Endothelial cell of umbilical vein (primary cell): Measurements from ENCODE around the gene PLEKHA7. TPM values are rescaled to one million over a fixed set of nuclear protein-coding genes. Genes with fewer than 3 reads are reported as not detected.
A peak's percentile ranks its signal among the peaks of the same experiment; 100 is the strongest.

Experiments
- BruUV-seq: library from RNA; stranded (reverse); fragments of 400-500 nt; replicated peaks from 2 replicates; lab custom pipeline; 2021; lab: Mats Ljungman, UMichigan
- CTCF ChIA-PET: fragments of 300-600, 350-600 bp; sonication (Branson Sonifier 250); formaldehyde crosslinking; loops from one replicate; lab custom pipeline; 2021; ENCODE audit warnings: antibody characterized with exemption, inconsistent platforms; lab: Charles Lee
- POLR2A ChIA-PET: fragments of 300-600, 350-600 bp; sonication (Branson Sonifier 250); formaldehyde crosslinking; loops from one replicate; lab custom pipeline; 2021; ENCODE audit warnings: antibody characterized with exemption, inconsistent platforms; lab: Charles Lee
- DNase-seq: peaks from one replicate; pipeline ENCODE4 v3.0.0-alpha.2; 2011; ENCODE audit warnings: low read depth, low spot score
- FAIRE-seq: peaks from 2 replicates; lab custom pipeline; 2011; peaks lifted over from hg19 to GRCh38; lab: Jason Lieb, UNC
- H2AFZ ChIP-seq: 2 replicates; pipeline ENCODE4 v1.6.0; 2012; ENCODE audit warnings: low read depth, low read length, control low read depth, inconsistent platforms
- H3K27ac ChIP-seq: 2 replicates; pipeline ENCODE4 v1.5.1; 2011; ENCODE audit warnings: low read depth, mild to moderate bottlenecking, control low read depth, low read length, moderate library complexity; ENCODE audit not compliant: insufficient read depth
- H3K27me3 ChIP-seq, 2 experiments: 2 replicates each; pipeline versions ENCODE4 v1.6.0 to v1.6.1; 2011; ENCODE audit warnings: low read length in 2 of 2, mixed read lengths in 1 of 2; ENCODE audit not compliant: control insufficient read depth in 2 of 2, insufficient read depth in 2 of 2
- H3K36me3 ChIP-seq, 2 experiments: 2 replicates in 1 of 2; 3 replicates in 1 of 2; pipeline ENCODE4 v1.5.1; 2011; ENCODE audit warnings: low read length in 2 of 2, mild to moderate bottlenecking in 1 of 2, moderate library complexity in 1 of 2; ENCODE audit not compliant: control insufficient read depth in 2 of 2, insufficient read depth in 2 of 2; ENCODE audit errors: extremely low read depth in 1 of 2
- H3K4me1 ChIP-seq: 3 replicates; pipeline ENCODE4 v1.5.1; 2011; ENCODE audit warnings: mild to moderate bottlenecking, low read length; ENCODE audit not compliant: control insufficient read depth, insufficient read depth; ENCODE audit errors: extremely low read depth
- H3K4me2 ChIP-seq: 2 replicates; pipeline ENCODE4 v1.6.1; 2011; ENCODE audit warnings: low read length, control low read depth, mixed read lengths; ENCODE audit not compliant: insufficient read depth
- H3K4me3 ChIP-seq, 3 experiments: fragments of 200-600 bp in 1 of 3; sonication (generic), shearing (Covaris generic) in 1 of 3; replicated peaks in 1 of 3; 2 replicates each; pipeline ENCODE4 v1.5.1; 2011 to 2016; ENCODE audit warnings: control low read depth in 3 of 3, low read length in 3 of 3, mild to moderate bottlenecking in 2 of 3, inconsistent platforms in 1 of 3, low read depth in 1 of 3, moderate library complexity in 1 of 3; ENCODE audit not compliant: insufficient read depth in 1 of 3
- H3K79me2 ChIP-seq: 2 replicates; pipeline ENCODE4 v1.6.0; 2012; ENCODE audit warnings: low read length, inconsistent platforms; ENCODE audit not compliant: control insufficient read depth, insufficient read depth
- H3K9ac ChIP-seq: replicated peaks from 2 replicates; pipeline ENCODE3; 2011; ENCODE audit warnings: low read length, control low read depth; ENCODE audit not compliant: insufficient read depth; ENCODE audit errors: extremely low read depth
- H3K9me1 ChIP-seq: replicated peaks from 3 replicates; pipeline ENCODE4 v1.6.0; 2011; ENCODE audit warnings: mild to moderate bottlenecking, low read length; ENCODE audit not compliant: control insufficient read depth, insufficient read depth; ENCODE audit errors: extremely low read depth
- H3K9me3 ChIP-seq: replicated peaks from 2 replicates; pipeline ENCODE4 v1.5.1; 2012; ENCODE audit warnings: low read length, inconsistent platforms; ENCODE audit not compliant: control insufficient read depth, insufficient read depth
- H4K20me1 ChIP-seq: replicated peaks from 2 replicates; pipeline ENCODE3; 2011; ENCODE audit warnings: mild to moderate bottlenecking, low read length; ENCODE audit not compliant: control insufficient read depth, insufficient read depth; ENCODE audit errors: extremely low read depth
- CTCF ChIP-seq, 2 donors: IDR thresholded peaks; 1 replicate in 1 of 2; 2 replicates in 1 of 2; pipeline ENCODE4 v1.5.1; 2011; ENCODE audit warnings: low read length in 2 of 2, mild to moderate bottlenecking in 2 of 2, moderate library complexity in 2 of 2, control low read depth in 1 of 2, inconsistent platforms in 1 of 2, low read depth in 1 of 2; ENCODE audit not compliant: insufficient read depth in 1 of 2; ENCODE audit errors: extremely low read depth in 1 of 2
- FOS ChIP-seq: IDR thresholded peaks from 2 replicates; pipeline ENCODE4 v1.6.1; 2011; ENCODE audit warnings: mild to moderate bottlenecking, low read length, moderate library complexity, borderline replicate concordance; ENCODE audit not compliant: insufficient read depth
- GATA2 ChIP-seq: IDR thresholded peaks from 2 replicates; pipeline ENCODE4 v1.7.0; 2011; ENCODE audit warnings: low read depth, mild to moderate bottlenecking, moderate library complexity, mixed read lengths, low read length; ENCODE audit not compliant: insufficient read length, insufficient read depth
- MAX ChIP-seq: IDR thresholded peaks from 2 replicates; pipeline ENCODE4 v1.6.1; 2011; ENCODE audit not compliant: insufficient read depth, insufficient read length
- MYC ChIP-seq: IDR thresholded peaks from one replicate; pipeline ENCODE4 v1.6.1; 2011; ENCODE audit warnings: mild to moderate bottlenecking, low read depth, low read length
- POLR2A ChIP-seq: IDR thresholded peaks from 2 replicates; pipeline ENCODE4 v1.6.1; 2012; ENCODE audit warnings: low read depth, mild to moderate bottlenecking, control low read depth, low read length
- POLR2AphosphoS5 ChIP-seq: IDR thresholded peaks from 2 replicates; pipeline ENCODE4 v1.6.1; 2012; ENCODE audit warnings: low read depth, mild to moderate bottlenecking, control low read depth, low read length, moderate library complexity; ENCODE audit not compliant: insufficient read depth
- dilution Hi-C: fragments of 300-500 bp; cut with MboI; formaldehyde crosslinking; loops from one replicate; pipeline ENCODE4 v1.15.0; 2019; ENCODE audit warnings: low sequenced_read_pairs; ENCODE audit not compliant: extremely low pct_ligation_motif_present
- intact Hi-C: fragments of 100-400 bp; cut with micrococcal nuclease; formaldehyde crosslinking; loops from one replicate; pipeline ENCODE4 v1.10.0; 2022
- polyA plus RNA-seq, 4 experiments: library from polyadenylated mRNA; depleted of rRNA in 3 of 4; stranded (reverse) in 3 of 4; unstranded in 1 of 4; fragments of >200 nt; gene quantifications; 2 replicates each; pipeline versions ENCODE4 v1.2.1 to v1.2.3, GENCODE V29; 2011 to 2012; ENCODE audit warnings: missing spikeins in 1 of 4
- total RNA-seq: library from RNA; stranded (reverse); gene quantifications from 2 replicates; pipeline ENCODE4 v1.2.3, GENCODE V29; 2021

The PLEKHA7 gene
- total and polyA plus RNA-seq, 2 donors (not counting 3 experiments of a cell fraction or from before 2014, with no cell fraction given), result 1.7 to 3.8 TPM

DNA sequence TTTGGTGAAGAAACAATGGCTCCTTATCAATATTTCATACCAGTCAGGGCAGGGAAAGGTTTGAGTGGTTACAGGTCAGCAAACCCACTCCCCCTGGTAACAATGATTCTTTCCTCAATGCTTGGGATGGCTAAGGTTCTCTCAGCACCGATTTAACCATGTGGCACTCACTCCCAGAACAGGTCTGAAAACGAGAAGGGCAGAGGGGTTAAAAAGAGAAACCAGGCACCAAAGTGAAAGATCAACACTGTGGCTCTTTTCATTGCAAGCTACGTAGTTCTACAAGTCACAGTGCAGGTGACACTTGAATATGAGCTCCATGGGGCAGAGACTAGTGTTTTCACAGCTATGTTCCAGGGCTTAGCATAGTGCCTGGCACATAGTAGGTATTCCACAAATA lies 132.4 kb downstream of the PLEKHA7 start:
- CTCF ChIA-PET, result interaction anchor here (1.0 to 4.3 kb wide), 9 partner anchors 21 to 182 kb away, joined by 3 to 32 read pairs (median 4); no protein-coding TSS in a partner anchor
- Histone ChIP-seq H3K9ac (no peak overlapping the region), H3K36me3 (no peaks in the 10 kb centered on the region), H4K20me1 (no peaks in the 10 kb centered on the region), H3K4me2 (no peak overlapping the region), H3K4me1 (peaks cover 3% of the 10 kb centered on the region), H3K79me2 (no peaks in the 10 kb centered on the region), H2AFZ (no peak overlapping the region), H3K9me3 (no peaks in the 10 kb centered on the region), H3K4me3 (no peak overlapping the region), H3K27ac (no peak overlapping the region), H3K9me1 (no peaks in the 10 kb centered on the region), H3K27me3 (peaks cover 0 to 6% of the 10 kb centered on the region in 2 experiments)
- no peak for TF ChIP-seq POLR2A
- no peak for TF ChIP-seq MAX
- no peak for TF ChIP-seq FOS
- no peak for TF ChIP-seq POLR2AphosphoS5
- dilution Hi-C loops, result no loop called here
- POLR2A ChIA-PET, result no interaction called here
- no TSS peak for BruUV-seq
- FAIRE-seq, result no peak
- DNase-seq, result no peak
- intact Hi-C loops, result loop anchor here (2.0 kb wide), 1 partner anchor 97 kb away; no protein-coding TSS in a partner anchor

- Histone ChIP-seq H3K79me2 (no peaks in the 10 kb centered on the region), H3K9me3 (no peaks in the 10 kb centered on the region), H2AFZ (no peak overlapping the region), H4K20me1 (no peaks in the 10 kb centered on the region), H3K27ac (no peak overlapping the region), H3K9me1 (no peaks in the 10 kb centered on the region), H3K36me3 (no peaks in the 10 kb centered on the region), H3K4me1 (peaks cover 3% of the 10 kb centered on the region), H3K4me3 (no peak overlapping the region), H3K9ac (no peak overlapping the region), H3K27me3 (peaks cover 0 to 6% of the 10 kb centered on the region in 2 experiments), H3K4me2 (no peak overlapping the region)
- no peak for TF ChIP-seq POLR2A
- TF ChIP-seq FOS, result no peak
- peak in 1 of 2 donors; percentile 16 for TF ChIP-seq CTCF (IDR thresholded peaks at IDR 0.05; ENCODE audit: extremely low read depth in 1 of 2, insufficient read depth in 1 of 2, low read depth in 1 of 2, low read length in 2 of 2)
- TF ChIP-seq GATA2, result no peak
- TF ChIP-seq MYC, result no peak
- no peak for DNase-seq
- no peak for FAIRE-seq
- dilution Hi-C loops, result no loop called here
- intact Hi-C loops, result no loop called here
- ChIA-PET POLR2A (no interaction called here), CTCF (interaction anchor here (1.0 to 4.3 kb wide), 8 partner anchors 21 to 182 kb away, joined by 3 to 32 read pairs (median 4); no protein-coding TSS in a partner anchor)
- no TSS peak for BruUV-seq
Observed at GRCh38 chr11:16881074-16881709, 133.0 kb downstream of the PLEKHA7 start.
